Measurements from ENCODE around the gene KIAA0232.
"Not testable (repeated sequence)": the region's sequence is repeated elsewhere in the genome, so short reads cannot be mapped to it uniquely, and the experiment has no call there.

KIAA0232 gene

GRCh38 chr4:6755088-6755753, 27.3 kb upstream of the KIAA0232 start:
- DNase-seq: no peak

GRCh38 chr4:6756345-6756744, 26.2 kb upstream of the KIAA0232 start:
- not testable (repeated sequence) for DNase-seq

DNA sequence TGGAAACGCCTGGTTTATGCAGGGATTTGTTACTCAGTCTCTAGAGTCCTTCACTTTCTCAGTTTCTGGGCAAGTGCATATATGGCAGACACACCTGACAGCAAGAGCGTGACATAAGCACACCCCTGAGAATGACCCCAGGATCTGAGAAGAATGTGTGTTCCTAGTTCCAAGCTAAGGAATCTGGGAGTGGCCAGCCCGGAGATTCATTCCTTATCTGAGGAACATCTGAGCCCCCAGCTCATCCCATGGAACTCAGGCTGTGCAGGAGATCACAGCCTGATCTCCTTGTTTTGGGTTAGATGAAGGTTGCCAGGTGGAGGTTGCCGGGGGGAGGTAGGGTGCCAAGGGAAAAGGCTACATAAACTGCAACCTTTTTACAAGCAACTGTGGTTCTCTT, 23.8 kb upstream of the KIAA0232 start:
- DNase-seq: no peak

DNA sequence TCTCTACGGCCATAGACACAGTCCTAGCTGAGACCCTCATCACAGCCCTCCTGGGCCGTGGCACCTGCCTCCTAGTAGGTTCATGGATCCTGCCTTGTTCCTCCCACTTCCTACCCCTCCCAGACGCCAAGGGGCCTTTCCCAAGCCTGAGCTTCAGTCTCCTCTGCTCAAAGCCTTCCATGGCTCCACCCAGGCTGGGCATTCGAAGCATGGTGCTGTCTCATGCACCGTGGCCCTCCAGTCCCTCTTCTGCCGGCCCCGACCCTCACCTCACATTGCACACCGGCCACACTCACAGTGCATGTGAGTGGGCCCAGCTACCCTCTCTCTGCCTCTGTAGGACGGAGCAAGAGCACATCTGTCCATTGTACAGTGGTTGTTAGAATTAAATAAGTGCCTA, 21.7 kb upstream of the KIAA0232 start:
- DNase-seq: no peak

- no peak for DNase-seq
Observed at GRCh38 chr4:6761649-6762615, 20.6 kb upstream of the KIAA0232 start.

GRCh38 chr4:6763330-6763851, 19.1 kb upstream of the KIAA0232 start:
- no peak for DNase-seq

GRCh38 chr4:6764976-6765620, 17.4 kb upstream of the KIAA0232 start:
- no peak for DNase-seq

- DNase-seq: no peak
Observed at GRCh38 chr4:6765703-6766102, 16.8 kb upstream of the KIAA0232 start.

GRCh38 chr4:6767386-6767747, 15.2 kb upstream of the KIAA0232 start:
- DNase-seq: no peak

DNA sequence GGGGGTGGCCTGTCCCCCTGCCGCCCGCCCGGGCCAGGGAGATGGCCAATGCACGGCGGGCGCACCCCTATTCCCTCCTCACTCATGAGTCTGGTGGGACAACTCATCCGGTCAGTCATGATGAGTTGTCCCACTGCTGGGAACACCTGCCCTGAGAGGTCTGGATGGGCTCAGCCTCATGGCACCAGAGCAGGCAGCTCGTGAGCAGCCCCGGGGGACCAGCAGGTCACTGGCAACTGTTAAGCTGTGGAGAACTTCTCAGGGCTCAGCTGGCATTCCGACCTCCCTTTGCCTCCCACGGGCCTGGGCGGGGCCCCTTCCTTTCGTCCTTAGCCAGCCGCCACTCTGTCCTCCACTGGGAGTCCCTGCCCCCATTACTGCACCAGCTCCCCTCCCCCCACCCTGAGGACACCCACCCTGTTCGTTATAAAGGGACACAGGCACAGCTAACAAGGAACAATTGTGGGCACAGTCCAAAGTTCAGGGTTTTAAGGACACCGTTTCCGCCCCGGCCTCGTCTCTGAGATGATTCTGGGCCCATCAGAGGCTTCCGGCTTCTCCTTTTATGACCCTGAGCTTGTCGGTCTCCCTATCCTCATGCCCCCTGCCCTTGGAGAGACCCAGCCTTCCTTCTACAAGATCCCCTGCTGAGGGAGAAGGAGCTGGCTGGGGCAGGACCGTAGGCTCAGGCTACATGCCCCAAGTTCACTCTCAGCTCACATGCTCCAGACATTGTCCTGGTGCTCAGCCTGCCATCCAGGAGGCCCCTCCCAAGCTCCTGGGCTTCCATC, 14.6 kb upstream of the KIAA0232 start:
- no peak for DNase-seq

DNA sequence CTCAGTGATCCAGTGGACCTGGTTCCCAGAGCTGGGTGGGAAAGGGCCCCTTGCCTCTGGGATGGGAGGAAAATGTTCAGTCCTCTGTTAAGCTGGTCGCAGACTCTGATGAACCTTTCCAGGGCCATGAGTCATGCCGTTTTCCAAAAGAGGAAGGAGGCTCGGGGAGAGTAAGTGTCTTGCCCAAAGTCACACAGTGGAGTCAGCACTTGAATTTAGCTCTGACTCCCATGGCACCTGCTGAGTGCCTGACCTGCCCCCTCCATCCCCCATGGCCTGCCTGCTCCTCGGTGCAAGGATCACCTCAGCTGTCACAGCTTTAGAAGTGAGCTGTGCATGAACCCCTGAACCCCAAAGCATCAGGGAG, 14.0 kb upstream of the KIAA0232 start:
- no peak for DNase-seq

GRCh38 chr4:6769233-6769988, 13.1 kb upstream of the KIAA0232 start:
- DNase-seq: no peak

GRCh38 chr4:6769989-6770420, 12.5 kb upstream of the KIAA0232 start:
- DNase-seq: no peak

DNA sequence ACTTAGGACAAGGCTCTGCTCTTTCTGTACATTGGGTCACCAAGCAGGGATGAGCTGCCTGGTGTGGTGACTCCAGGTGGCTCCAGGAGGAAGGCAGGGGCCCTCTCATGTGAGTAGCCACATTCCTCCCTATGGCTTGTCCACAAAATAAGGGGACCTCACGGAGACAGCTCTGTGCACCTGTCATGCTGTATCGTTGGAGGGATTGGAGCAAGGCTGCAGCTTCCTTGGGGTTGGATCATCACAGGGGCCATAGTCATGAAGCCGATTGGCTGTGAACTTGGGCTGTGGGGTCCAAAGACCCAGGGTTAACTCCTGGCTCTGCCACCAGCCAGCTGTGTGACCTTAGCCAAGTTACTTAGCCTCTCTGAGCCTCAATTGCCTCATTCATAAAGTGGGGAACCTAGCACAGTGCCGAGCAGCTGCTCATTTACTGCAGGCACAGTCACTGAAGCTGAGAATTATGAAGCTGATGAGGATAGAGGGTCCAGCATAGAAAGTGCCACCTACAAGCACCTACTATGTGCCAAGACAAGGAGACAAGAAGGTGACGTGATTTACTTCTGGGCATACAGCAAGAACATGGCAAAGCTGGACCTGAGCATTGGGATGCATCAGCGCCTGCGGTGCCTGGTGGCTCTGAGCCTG, 11.8 kb upstream of the KIAA0232 start:
- no peak for DNase-seq

DNA sequence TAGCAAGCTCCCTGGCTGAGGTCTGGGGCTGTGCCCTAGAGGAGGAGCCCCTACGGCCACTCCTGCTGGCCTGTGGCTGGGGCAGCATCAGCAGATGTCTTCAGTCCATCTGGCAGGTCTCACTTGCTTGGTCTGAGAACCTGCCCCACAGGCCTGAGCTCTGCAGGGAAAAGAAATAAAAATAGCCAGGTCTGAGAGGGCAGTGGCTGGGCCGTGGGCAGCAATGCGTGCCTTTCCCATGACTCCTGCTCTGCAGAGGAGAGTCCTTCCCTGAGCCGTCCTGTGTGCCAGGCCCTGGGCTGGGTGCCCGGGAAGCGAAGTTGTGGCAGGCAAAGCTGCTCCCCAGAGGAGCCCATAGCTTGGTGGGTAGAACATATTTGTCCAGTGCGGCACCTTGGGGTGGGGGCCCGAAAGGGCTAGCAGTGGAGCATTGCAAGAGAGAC, 11.3 kb upstream of the KIAA0232 start:
- DNase-seq: no peak

DNA sequence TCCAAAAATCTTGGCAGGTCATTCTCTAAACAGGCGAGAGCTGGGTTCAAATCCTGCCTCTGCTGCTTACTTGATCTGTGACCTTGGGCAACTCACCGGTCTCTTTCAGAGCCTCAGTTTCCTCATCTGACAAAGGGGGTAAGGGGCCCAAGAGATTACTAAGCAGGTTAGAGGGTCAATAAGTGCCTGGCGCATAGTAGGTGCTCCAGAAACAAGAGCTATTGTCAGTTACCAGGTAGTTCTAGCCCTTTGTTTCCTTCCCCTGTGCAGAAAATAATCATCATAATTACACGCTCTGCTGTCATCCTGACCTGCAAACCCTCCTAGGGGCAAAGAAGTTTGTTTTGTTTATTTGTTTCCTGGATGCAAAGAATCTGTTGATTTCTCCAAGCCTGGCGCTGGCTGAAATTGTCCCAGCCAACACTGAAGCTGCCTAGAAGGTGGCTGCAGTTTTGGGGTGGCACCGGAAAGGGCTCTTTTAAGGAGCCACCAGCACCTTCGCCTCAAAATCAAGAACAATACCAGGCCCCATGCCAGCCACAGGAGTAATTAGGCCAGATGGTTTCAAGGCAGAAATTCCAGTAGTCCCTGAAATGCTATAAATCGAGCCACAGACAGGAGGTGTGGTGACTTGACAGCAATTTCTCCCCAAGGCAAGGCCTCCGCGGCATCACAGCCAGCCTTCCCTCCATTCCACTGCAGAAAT, 10.2 kb upstream of the KIAA0232 start:
- no peak for DNase-seq

- DNase-seq: no peak
Observed at GRCh38 chr4:6773106-6773505, 9.4 kb upstream of the KIAA0232 start.

- DNase-seq: no peak
Observed at GRCh38 chr4:6773616-6774540, 8.6 kb upstream of the KIAA0232 start.

DNA sequence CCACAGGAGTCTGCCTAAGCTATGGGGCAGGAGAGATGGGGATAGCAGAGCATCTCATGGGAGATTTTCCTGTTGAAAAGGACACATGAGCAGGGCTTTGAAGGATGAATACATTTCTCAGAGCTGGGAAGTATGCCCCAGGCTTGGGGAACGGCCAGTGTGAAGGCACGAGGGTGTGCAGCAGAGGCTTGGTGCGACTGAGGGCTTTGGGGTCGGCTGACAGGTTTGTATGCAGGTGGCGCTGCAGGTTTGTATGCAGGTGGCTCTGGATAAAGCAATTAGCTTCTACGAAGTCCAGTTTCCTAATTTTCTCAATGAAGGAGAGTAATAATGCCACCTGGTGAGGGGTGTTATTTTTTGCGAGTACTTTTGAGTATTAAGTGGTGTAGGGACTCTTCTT, 6.8 kb upstream of the KIAA0232 start:
- DNase-seq: no peak
